ENCODE data around the gene PHC2. TPM values are rescaled to one million over a fixed set of nuclear protein-coding genes. Genes with fewer than 3 reads are reported as not detected.
A peak's percentile ranks its signal among the peaks of the same experiment; 100 is the strongest.

The PHC2 gene
- polyA plus RNA-seq, 3 donors from 2014 or later: 16.1 to 28.7 (median 27.4) TPM

DNA sequence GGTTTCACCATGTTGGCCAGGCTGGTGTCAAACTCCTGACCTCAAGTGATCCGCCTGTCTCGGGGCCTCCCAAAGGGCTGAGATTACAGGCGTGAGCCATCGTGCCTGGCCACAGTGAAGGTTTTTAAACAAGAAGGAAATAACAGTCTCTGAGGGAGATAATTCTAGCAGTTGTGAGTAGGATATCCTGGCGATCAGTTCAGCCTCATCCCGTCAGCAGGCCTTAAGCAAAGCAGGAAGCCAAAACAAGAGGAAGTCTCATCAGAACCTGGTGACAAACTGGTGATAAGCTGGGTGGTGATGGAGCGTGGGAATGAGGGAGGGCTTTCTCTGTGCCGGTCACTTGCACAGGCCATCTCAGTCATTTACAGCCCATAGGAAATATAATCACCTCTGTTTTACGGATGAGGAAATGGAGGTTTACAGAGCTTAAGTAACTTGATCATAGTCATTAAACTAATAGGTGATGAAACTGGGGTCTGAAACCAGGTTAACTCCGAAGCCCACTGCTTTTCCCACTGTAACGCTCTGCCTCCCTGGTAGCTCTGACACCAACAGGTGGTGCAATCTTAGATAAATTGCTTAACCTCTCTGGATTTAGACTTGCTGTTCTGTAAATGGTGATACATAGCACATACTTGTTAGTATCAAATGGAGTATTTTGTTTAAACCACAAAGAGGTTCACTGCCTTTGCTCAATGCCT is 69.2 kb downstream of the PHC2 start:
- Mint-ChIP-seq H3K27ac (peak overlapping the region in 2 of 6 donors; percentile 18 to 51), H3K4me1 (peaks cover 0 to 4% of the 10 kb centered on the region in 2 donors), H3K9me3 (no peaks in the 10 kb centered on the region), H3K27me3 (ENCODE audit: low read depth in 3 of 3) (no peaks in the 10 kb centered on the region), H3K4me3 (no peak overlapping the region), H3K36me3 (no peaks in the 10 kb centered on the region)
- no peak for DNase-seq

- DNase-seq: no peak
- no peak overlapping the region for H3K4me3 Mint-ChIP-seq
- peaks cover 0 to 2% (median 0%) of the 10 kb centered on the region in 3 donors for H3K36me3 Mint-ChIP-seq
- H3K4me1 Mint-ChIP-seq: peaks cover 0 to 4% of the 10 kb centered on the region in 2 donors
- H3K27ac Mint-ChIP-seq: no peak overlapping the region
- H3K27me3 Mint-ChIP-seq (ENCODE audit: low read depth in 3 of 3): peaks cover 0 to under 1% (median 0%) of the 10 kb centered on the region in 3 donors
- no peaks in the 10 kb centered on the region for H3K9me3 Mint-ChIP-seq
Observed at GRCh38 chr1:33360367-33360766, 70.5 kb downstream of the PHC2 start.

- H3K27ac Mint-ChIP-seq: no peak overlapping the region
- no peak overlapping the region for H3K4me3 Mint-ChIP-seq
- peaks cover 0 to 4% (median 0%) of the 10 kb centered on the region in 3 donors for H3K36me3 Mint-ChIP-seq
- H3K27me3 Mint-ChIP-seq (ENCODE audit: low read depth in 3 of 3): peaks cover 0 to 4% (median 0%) of the 10 kb centered on the region in 3 donors
- peaks cover 0 to 4% of the 10 kb centered on the region in 2 donors for H3K4me1 Mint-ChIP-seq
- no peak for DNase-seq
- no peaks in the 10 kb centered on the region for H3K9me3 Mint-ChIP-seq
Observed at GRCh38 chr1:33359931-33360330, 71.0 kb downstream of the PHC2 start.

- Mint-ChIP-seq H3K4me3 (no peak overlapping the region), H3K27ac (no peak overlapping the region)
Observed at GRCh38 chr1:33358795-33359503, 71.9 kb downstream of the PHC2 start.

DNA sequence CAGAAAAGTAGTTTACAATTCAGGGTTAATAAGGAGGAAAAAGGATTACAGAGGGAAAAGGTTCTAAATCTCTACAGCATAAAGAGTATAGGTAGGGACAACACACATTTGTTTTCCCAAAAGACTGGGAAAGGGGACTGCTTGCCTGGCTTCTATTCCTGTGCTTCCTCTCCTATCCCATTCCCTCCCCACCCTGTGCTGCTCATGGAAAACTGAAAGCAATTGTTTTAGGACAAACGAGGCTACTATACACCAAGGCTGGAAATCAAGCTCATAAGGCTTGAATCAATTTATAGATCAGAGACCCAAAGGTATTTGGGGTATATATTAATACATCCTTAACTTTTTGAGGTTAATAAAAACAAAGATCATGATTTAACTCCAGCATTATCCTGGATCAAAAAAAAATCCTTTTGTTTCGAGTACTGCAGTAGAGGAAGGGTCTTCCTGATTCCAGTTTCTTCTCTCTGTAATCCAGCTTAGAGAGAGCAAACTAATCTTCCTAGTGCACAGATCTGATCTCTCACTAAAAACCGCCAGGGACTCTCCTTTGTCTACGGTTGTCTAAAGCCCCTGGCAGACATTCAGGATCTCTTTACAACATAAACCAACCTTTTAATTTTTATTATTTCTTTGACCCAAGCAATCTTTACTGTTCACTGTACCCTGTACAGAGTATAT is 72.6 kb downstream of the PHC2 start:
- Mint-ChIP-seq H3K9me3 (no peaks in the 10 kb centered on the region), H3K27me3 (ENCODE audit: low read depth in 3 of 3) (peaks cover 0 to 4% (median 0%) of the 10 kb centered on the region in 3 donors), H3K4me3 (no peak overlapping the region), H3K4me1 (peaks cover 0 to 4% of the 10 kb centered on the region in 2 donors), H3K36me3 (peaks cover 0 to 4% (median 0%) of the 10 kb centered on the region in 3 donors), H3K27ac (no peak overlapping the region)
- no peak for DNase-seq

More at GRCh38 chr1:33358795-33359503, 71.9 kb downstream of the PHC2 start:
- DNase-seq: no peak
- H3K9me3 Mint-ChIP-seq: no peaks in the 10 kb centered on the region
- peaks cover 0 to 4% of the 10 kb centered on the region in 2 donors for H3K4me1 Mint-ChIP-seq
- peaks cover 0 to 4% (median 0%) of the 10 kb centered on the region in 3 donors for H3K36me3 Mint-ChIP-seq
- H3K27me3 Mint-ChIP-seq (ENCODE audit: low read depth in 3 of 3): peaks cover 0 to 4% (median 0%) of the 10 kb centered on the region in 3 donors

- peaks cover 0 to 4% of the 10 kb centered on the region in 2 donors for H3K4me1 Mint-ChIP-seq
- peaks cover 0 to 4% (median 0%) of the 10 kb centered on the region in 3 donors for H3K27me3 Mint-ChIP-seq (ENCODE audit: low read depth in 3 of 3)
- no peak overlapping the region for H3K27ac Mint-ChIP-seq
- DNase-seq: no peak
- peaks cover 0 to 4% (median 0%) of the 10 kb centered on the region in 3 donors for H3K36me3 Mint-ChIP-seq
- no peak overlapping the region for H3K4me3 Mint-ChIP-seq
- no peaks in the 10 kb centered on the region for H3K9me3 Mint-ChIP-seq
Observed at GRCh38 chr1:33357099-33357498, 73.8 kb downstream of the PHC2 start.

- DNase-seq: no peak
- Mint-ChIP-seq H3K27ac (no peak overlapping the region), H3K4me1 (peaks cover 10 to 15% of the 10 kb centered on the region in 2 donors), H3K27me3 (ENCODE audit: low read depth in 3 of 3) (peaks cover 0 to 10% (median 2%) of the 10 kb centered on the region in 3 donors), H3K9me3 (no peaks in the 10 kb centered on the region), H3K36me3 (peaks cover 0 to 4% (median 0%) of the 10 kb centered on the region in 3 donors), H3K4me3 (no peak overlapping the region)
Observed at GRCh38 chr1:33354707-33355316, 76.1 kb downstream of the PHC2 start.

GRCh38 chr1:33353531-33353930 is 77.4 kb downstream of the PHC2 start:
- Mint-ChIP-seq H3K4me1 (peaks cover 15 to 21% of the 10 kb centered on the region in 2 donors), H3K9me3 (no peaks in the 10 kb centered on the region), H3K36me3 (peaks cover 0 to 4% (median 0%) of the 10 kb centered on the region in 3 donors), H3K27me3 (ENCODE audit: low read depth in 3 of 3) (peaks cover 2 to 12% (median 2%) of the 10 kb centered on the region in 3 donors), H3K4me3 (no peak overlapping the region), H3K27ac (no peak overlapping the region)
- no peak for DNase-seq

- Mint-ChIP-seq H3K27me3 (ENCODE audit: low read depth in 3 of 3) (peaks cover 2 to 12% (median 2%) of the 10 kb centered on the region in 3 donors), H3K36me3 (peaks cover 0 to 4% (median 0%) of the 10 kb centered on the region in 3 donors), H3K9me3 (no peaks in the 10 kb centered on the region), H3K4me1 (peaks cover 38 to 43% of the 10 kb centered on the region in 2 donors), H3K4me3 (peak overlapping the region; percentile 2 to 67 (median 50)), H3K27ac (peak overlapping the region in 2 of 6 donors; percentile 15 to 16)
- DNase-seq: no peak
Observed at GRCh38 chr1:33351281-33351660, 79.6 kb downstream of the PHC2 start.

GRCh38 chr1:33350611-33351280 is 80.1 kb downstream of the PHC2 start:
- H3K4me1 Mint-ChIP-seq: peaks cover 38 to 46% of the 10 kb centered on the region in 2 donors
- DNase-seq: no peak
- H3K4me3 Mint-ChIP-seq: peak overlapping the region; percentile 89 to 94 (median 92)
- H3K36me3 Mint-ChIP-seq: peaks cover 0 to 4% (median 0%) of the 10 kb centered on the region in 3 donors
- H3K27ac Mint-ChIP-seq: peak overlapping the region; percentile 83 to 96 (median 91)
- no peaks in the 10 kb centered on the region for H3K9me3 Mint-ChIP-seq
- peaks cover 2 to 12% (median 2%) of the 10 kb centered on the region in 3 donors for H3K27me3 Mint-ChIP-seq (ENCODE audit: low read depth in 3 of 3)

- Mint-ChIP-seq H3K36me3 (no peaks in the 10 kb centered on the region), H3K4me1 (peaks cover 41 to 52% of the 10 kb centered on the region in 2 donors), H3K27me3 (ENCODE audit: low read depth in 3 of 3) (peaks cover 2 to 8% (median 2%) of the 10 kb centered on the region in 3 donors), H3K27ac (peak overlapping the region; percentile 83 to 96 (median 91)), H3K4me3 (peak overlapping the region; percentile 89 to 94 (median 92)), H3K9me3 (no peaks in the 10 kb centered on the region)
- DNase-seq: peak; percentile 75 to 84 (median 81)
Observed at GRCh38 chr1:33349778-33350610, 80.9 kb downstream of the PHC2 start.

DNA sequence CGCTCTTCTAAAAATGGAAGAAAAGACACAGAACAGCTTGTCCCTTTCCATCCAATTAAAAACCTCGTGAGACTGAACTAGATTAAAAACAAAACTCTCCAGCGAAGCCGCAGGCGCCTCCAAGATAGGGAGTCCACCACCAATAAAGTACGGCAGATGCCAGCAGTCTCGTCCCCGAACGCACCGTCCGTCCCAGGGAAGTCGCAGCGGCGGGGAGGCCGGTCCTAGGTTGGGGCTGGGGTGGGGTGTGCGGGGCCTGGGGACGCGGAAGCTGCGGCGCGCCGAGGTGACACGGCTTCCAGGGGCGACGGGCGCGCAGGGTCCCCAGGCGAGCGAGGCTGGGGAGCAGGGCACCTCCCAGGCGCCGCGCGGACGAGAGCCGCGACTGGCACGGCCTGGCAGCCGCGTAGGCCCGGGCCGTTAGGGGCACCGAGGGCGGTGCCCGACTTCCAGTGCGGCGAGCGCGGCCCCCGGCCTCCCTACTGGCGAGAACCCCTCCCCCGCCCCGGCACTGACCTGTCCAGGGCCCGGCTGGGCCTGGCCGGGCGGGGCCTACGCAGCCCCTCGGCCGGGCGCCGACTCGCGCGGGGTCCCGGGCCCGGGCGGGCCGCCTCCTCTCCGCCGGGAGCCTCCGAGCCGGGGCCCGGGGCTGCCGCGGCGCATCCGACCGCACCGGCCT is 81.7 kb downstream of the PHC2 start:
- DNase-seq: peak; percentile 44 to 48 (median 47)
- no peaks in the 10 kb centered on the region for H3K9me3 Mint-ChIP-seq
- peaks cover 2 to 8% (median 2%) of the 10 kb centered on the region in 3 donors for H3K27me3 Mint-ChIP-seq (ENCODE audit: low read depth in 3 of 3)
- H3K4me3 Mint-ChIP-seq: peak overlapping the region; percentile 82 to 97 (median 93)
- no peaks in the 10 kb centered on the region for H3K36me3 Mint-ChIP-seq
- H3K27ac Mint-ChIP-seq: peak overlapping the region; percentile 24 to 95 (median 82)
- peaks cover 43 to 54% of the 10 kb centered on the region in 2 donors for H3K4me1 Mint-ChIP-seq

All from immature natural killer cell (primary cell).